H1 (cell line): ENCODE results near the gene ZNF260. TPM values are rescaled to one million over a fixed set of nuclear protein-coding genes. Genes with fewer than 3 reads are reported as not detected.

Source experiments
- CTCF ChIA-PET: fragments of 300-600 bp; sonication (Branson Sonifier 250); formaldehyde crosslinking; loops from one replicate; lab custom pipeline; 2021; ENCODE audit not compliant: partially characterized antibody; lab: Charles Lee
- POLR2A ChIA-PET: fragments of 300-600 bp; sonication (Branson Sonifier 250); formaldehyde crosslinking; loops from one replicate; lab custom pipeline; 2021; ENCODE audit warnings: inconsistent platforms; ENCODE audit not compliant: partially characterized antibody; lab: Charles Lee
- DNase-seq, 2 experiments: peaks; one replicate each; pipeline versions ENCODE4 v3.0.0 to v3.0.0-alpha.2; 2010 to 2022; ENCODE audit warnings: low spot score in 2 of 2, low read depth in 1 of 2, mixed read lengths in 1 of 2
- FAIRE-seq: peaks from 2 replicates; lab custom pipeline; 2011; peaks lifted over from hg19 to GRCh38; lab: Jason Lieb, UNC
- H2AFZ ChIP-seq: 2 replicates; pipeline ENCODE4 v1.8.1; 2012; ENCODE audit warnings: low read length, inconsistent platforms
- H2AK5ac ChIP-seq: 2 replicates; pipeline ENCODE4 v1.6.1; 2013; ENCODE audit warnings: low read depth, low read length
- H2BK120ac ChIP-seq: replicated peaks from 2 replicates; pipeline ENCODE3; 2013; ENCODE audit warnings: low read depth, low read length, inconsistent platforms
- H2BK12ac ChIP-seq: 2 replicates; pipeline ENCODE4 v1.6.1; 2013; ENCODE audit warnings: low read depth, low read length
- H2BK15ac ChIP-seq: 2 replicates; pipeline ENCODE4 v1.6.1; 2013; ENCODE audit warnings: low read length
- H2BK20ac ChIP-seq: 2 replicates; pipeline ENCODE4 v1.6.1; 2013; ENCODE audit warnings: low read length
- H2BK5ac ChIP-seq: 2 replicates; pipeline ENCODE4 v1.6.1; 2013; ENCODE audit warnings: low read depth, low read length
- H3K14ac ChIP-seq: 2 replicates; pipeline ENCODE4 v1.6.1; 2013; ENCODE audit warnings: inconsistent platforms; ENCODE audit not compliant: insufficient read length
- H3K18ac ChIP-seq: 2 replicates; pipeline ENCODE4 v1.6.1; 2013; ENCODE audit warnings: low read length; ENCODE audit errors: extremely low read depth
- H3K23ac ChIP-seq: 2 replicates; pipeline ENCODE4 v1.6.1; 2013; ENCODE audit warnings: inconsistent platforms; ENCODE audit not compliant: insufficient read length
- H3K23me2 ChIP-seq: 2 replicates; pipeline ENCODE4 v1.6.1; 2013; ENCODE audit warnings: low read depth, low read length
- H3K27ac ChIP-seq: 2 replicates; pipeline ENCODE4 v1.6.1; 2011; ENCODE audit warnings: low read depth, low read length, inconsistent platforms
- H3K27me3 ChIP-seq, 4 experiments: replicated peaks in 1 of 4; 1 replicate in 1 of 4; 2 replicates in 3 of 4; pipeline versions ENCODE4 v1.6.1 to v1.8.1; 2011 to 2013; ENCODE audit warnings: low read length in 3 of 4, mild to moderate bottlenecking in 3 of 4, inconsistent platforms in 2 of 4, mixed read lengths in 2 of 4, moderate library complexity in 1 of 4; ENCODE audit not compliant: control insufficient read depth in 3 of 4, insufficient read depth in 3 of 4; ENCODE audit errors: extremely low read depth in 1 of 4
- H3K36me3 ChIP-seq, 4 experiments: 2 replicates each; pipeline versions ENCODE4 v1.6.1 to v1.8.1; 2011 to 2013; ENCODE audit warnings: mild to moderate bottlenecking in 4 of 4, low read length in 3 of 4, moderate library complexity in 2 of 4, control low read depth in 1 of 4, inconsistent platforms in 1 of 4; ENCODE audit not compliant: insufficient read depth in 4 of 4, control insufficient read depth in 2 of 4
- H3K4ac ChIP-seq: replicated peaks from 2 replicates; pipeline ENCODE3; 2013; ENCODE audit warnings: low read length, low read depth, mixed read lengths, inconsistent platforms; ENCODE audit not compliant: insufficient read length
- H3K4me1 ChIP-seq, 4 experiments: replicated peaks in 1 of 4; 1 replicate in 1 of 4; 2 replicates in 3 of 4; pipeline versions ENCODE4 v1.6.1 to v1.8.1; 2011 to 2013; ENCODE audit warnings: low read length in 3 of 4, inconsistent platforms in 2 of 4, mixed read lengths in 1 of 4; ENCODE audit not compliant: insufficient read depth in 4 of 4, control insufficient read depth in 3 of 4
- H3K4me2 ChIP-seq, 2 experiments: 2 replicates each; pipeline versions ENCODE4 v1.6.1 to v1.8.1; 2011 to 2013; ENCODE audit warnings: low read depth in 2 of 2, low read length in 2 of 2, control low read depth in 1 of 2, inconsistent platforms in 1 of 2, mild to moderate bottlenecking in 1 of 2; ENCODE audit not compliant: insufficient read depth in 1 of 2
- H3K4me3 ChIP-seq, 4 experiments: fragments of 200-600, 300-600 bp in 1 of 4; sonication (generic), shearing (Covaris generic), sonication (Bioruptor Twin) in 1 of 4; 2 replicates each; pipeline versions ENCODE4 v1.5.1 to v1.8.1; 2011 to 2016; ENCODE audit warnings: low read length in 4 of 4, low read depth in 3 of 4, control low read depth in 2 of 4, inconsistent platforms in 2 of 4, mild to moderate bottlenecking in 2 of 4, mixed read lengths in 1 of 4, moderate library complexity in 1 of 4; ENCODE audit not compliant: insufficient read depth in 2 of 4; ENCODE audit errors: extremely low read depth in 1 of 4
- H3K56ac ChIP-seq: replicated peaks from 2 replicates; pipeline ENCODE3; 2013; ENCODE audit warnings: low read depth, mild to moderate bottlenecking, mixed read lengths, low read length, inconsistent platforms; ENCODE audit not compliant: insufficient read length
- H3K79me1 ChIP-seq: 2 replicates; pipeline ENCODE4 v1.6.1; 2013; ENCODE audit warnings: low read depth, low read length, control low read depth
- H3K79me2 ChIP-seq, 2 experiments: 2 replicates each; pipeline versions ENCODE4 v1.6.1 to v1.8.1; 2012 to 2013; ENCODE audit warnings: low read length in 2 of 2, mild to moderate bottlenecking in 2 of 2, inconsistent platforms in 1 of 2; ENCODE audit not compliant: insufficient read depth in 2 of 2, control insufficient read depth in 1 of 2
- H3K9ac ChIP-seq, 4 experiments: replicated peaks in 1 of 4; 1 replicate in 1 of 4; 2 replicates in 3 of 4; pipeline versions ENCODE4 v1.6.1 to v1.8.1; 2011 to 2013; ENCODE audit warnings: low read depth in 3 of 4, low read length in 3 of 4, control low read depth in 2 of 4, mild to moderate bottlenecking in 2 of 4, moderate library complexity in 2 of 4, inconsistent platforms in 1 of 4; ENCODE audit errors: extremely low read depth in 1 of 4
- H3K9me3 ChIP-seq, 2 experiments: 2 replicates each; pipeline versions ENCODE4 v1.6.1 to v1.8.1; 2012 to 2013; ENCODE audit warnings: mild to moderate bottlenecking in 2 of 2, moderate library complexity in 2 of 2, control low read depth in 1 of 2, inconsistent platforms in 1 of 2, low read depth in 1 of 2, low read length in 1 of 2, mixed read lengths in 1 of 2; ENCODE audit not compliant: insufficient read depth in 2 of 2
- H4K20me1 ChIP-seq, 2 experiments: replicated peaks in 1 of 2; 2 replicates each; pipeline versions ENCODE3 to v1.8.1; 2011 to 2013; ENCODE audit warnings: inconsistent platforms in 2 of 2, low read length in 2 of 2, mild to moderate bottlenecking in 1 of 2; ENCODE audit not compliant: insufficient read depth in 2 of 2, control insufficient read depth in 1 of 2
- H4K5ac ChIP-seq: 2 replicates; pipeline ENCODE4 v1.6.1; 2013; ENCODE audit warnings: low read length, low read depth, mixed read lengths, inconsistent platforms; ENCODE audit not compliant: insufficient read length
- H4K8ac ChIP-seq: 2 replicates; pipeline ENCODE4 v1.8.0; 2013; ENCODE audit warnings: mild to moderate bottlenecking, moderate library complexity, low read length, inconsistent platforms; ENCODE audit not compliant: insufficient read depth; ENCODE audit errors: extremely low read depth
- H4K91ac ChIP-seq: replicated peaks from 2 replicates; pipeline ENCODE3; 2013; ENCODE audit warnings: low read length, mixed read lengths, inconsistent platforms; ENCODE audit not compliant: insufficient read length
- EZH2 ChIP-seq: fragments of 200-600 bp; sonication (generic); IDR thresholded peaks from 2 replicates; pipeline ENCODE4 v1.7.1; 2012; ENCODE audit warnings: low read depth, mild to moderate bottlenecking, moderate library complexity, low read length, inconsistent platforms; ENCODE audit not compliant: severe bottlenecking
- GABPA ChIP-seq: IDR thresholded peaks from 2 replicates; pipeline ENCODE4 v1.6.1; 2011; ENCODE audit warnings: mild to moderate bottlenecking, low read length, moderate library complexity, borderline replicate concordance; ENCODE audit not compliant: insufficient read depth
- KDM4A ChIP-seq: IDR thresholded peaks from one replicate; pipeline ENCODE4 v1.7.1; 2012; ENCODE audit warnings: low read depth, mild to moderate bottlenecking, moderate library complexity, low read length, inconsistent platforms; ENCODE audit not compliant: severe bottlenecking
- NRF1 ChIP-seq: IDR thresholded peaks from 2 replicates; pipeline ENCODE4 v1.6.1; 2011; ENCODE audit warnings: mild to moderate bottlenecking, low read depth, low read length, improper control_type of control experiment
- RFX5 ChIP-seq: IDR thresholded peaks from 2 replicates; pipeline ENCODE4 v1.6.1; 2011; ENCODE audit warnings: low read depth, low read length, improper control_type of control experiment, borderline replicate concordance
- RNF2 ChIP-seq: fragments of 200-900, 300-1000 bp; sonication (generic); IDR thresholded peaks from 2 replicates; pipeline ENCODE4 v1.7.1; 2016; ENCODE audit warnings: borderline replicate concordance, low read depth, mild to moderate bottlenecking, antibody characterized with exemption, low read length; ENCODE audit not compliant: poor library complexity, severe bottlenecking; ENCODE audit errors: missing control alignments
- SIX5 ChIP-seq: IDR thresholded peaks from 2 replicates; pipeline ENCODE4 v1.6.1; 2011; ENCODE audit warnings: mild to moderate bottlenecking, low read depth, low read length
- SUZ12 ChIP-seq: fragments of 200-600 bp; sonication (generic); IDR thresholded peaks from 2 replicates; pipeline ENCODE4 v1.6.1; 2012; ENCODE audit warnings: mild to moderate bottlenecking, inconsistent platforms, low read length, moderate library complexity, mixed read lengths
- TAF1 ChIP-seq: IDR thresholded peaks from 2 replicates; pipeline ENCODE4 v1.6.1; 2011; ENCODE audit warnings: mild to moderate bottlenecking, low read depth, low read length
- WGBS, 2 experiments: shearing (Covaris generic) in 1 of 2; methylation state at CpG; one replicate each; pipeline versions ENCODE4 v1.1.6 to v1.1.7; 2013 to 2015; ENCODE audit warnings: low lambda C conversion rate in 2 of 2, mixed read lengths in 2 of 2, inconsistent platforms in 1 of 2, low coverage in 1 of 2, missing lambda C conversion rate in 1 of 2; ENCODE audit not compliant: insufficient replicate concordance in 2 of 2, insufficient coverage in 1 of 2, insufficient read length in 1 of 2; ENCODE audit errors: extremely low coverage in 1 of 2, missing lambda C conversion rate in 1 of 2; 5-methylcytosine and 5-hydroxymethylcytosine counted together
- polyA plus RNA-seq, 7 experiments: library from polyadenylated mRNA; depleted of rRNA in 3 of 7; stranded (reverse) in 5 of 7; unstranded in 2 of 7; fragments of >200 nt in 5 of 7; fragments of 200-250 nt in 2 of 7; gene quantifications; 1 replicate in 5 of 7; 2 replicates in 1 of 7; 4 replicates in 1 of 7; pipeline versions ENCODE4 v1.2.1 to v1.2.3, GENCODE V29; 2011 to 2013; ENCODE audit warnings: missing spikeins in 2 of 7, mixed read lengths in 2 of 7
- total RNA-seq: library from RNA; stranded (reverse); fragmentation: NEBNext Ultra II Directional; extraction: Animal tissue kit (Norgen Biotek cat#: 25700); gene quantifications from 2 replicates; pipeline ENCODE4 v1.2.1, GENCODE V29; 2021

Gene ZNF260
- total and polyA plus RNA-seq, 2 of the 8 experiments (the other 6 are each of a cell fraction or from before 2014, with no cell fraction given): 5.5 to 30.7 TPM

DNA sequence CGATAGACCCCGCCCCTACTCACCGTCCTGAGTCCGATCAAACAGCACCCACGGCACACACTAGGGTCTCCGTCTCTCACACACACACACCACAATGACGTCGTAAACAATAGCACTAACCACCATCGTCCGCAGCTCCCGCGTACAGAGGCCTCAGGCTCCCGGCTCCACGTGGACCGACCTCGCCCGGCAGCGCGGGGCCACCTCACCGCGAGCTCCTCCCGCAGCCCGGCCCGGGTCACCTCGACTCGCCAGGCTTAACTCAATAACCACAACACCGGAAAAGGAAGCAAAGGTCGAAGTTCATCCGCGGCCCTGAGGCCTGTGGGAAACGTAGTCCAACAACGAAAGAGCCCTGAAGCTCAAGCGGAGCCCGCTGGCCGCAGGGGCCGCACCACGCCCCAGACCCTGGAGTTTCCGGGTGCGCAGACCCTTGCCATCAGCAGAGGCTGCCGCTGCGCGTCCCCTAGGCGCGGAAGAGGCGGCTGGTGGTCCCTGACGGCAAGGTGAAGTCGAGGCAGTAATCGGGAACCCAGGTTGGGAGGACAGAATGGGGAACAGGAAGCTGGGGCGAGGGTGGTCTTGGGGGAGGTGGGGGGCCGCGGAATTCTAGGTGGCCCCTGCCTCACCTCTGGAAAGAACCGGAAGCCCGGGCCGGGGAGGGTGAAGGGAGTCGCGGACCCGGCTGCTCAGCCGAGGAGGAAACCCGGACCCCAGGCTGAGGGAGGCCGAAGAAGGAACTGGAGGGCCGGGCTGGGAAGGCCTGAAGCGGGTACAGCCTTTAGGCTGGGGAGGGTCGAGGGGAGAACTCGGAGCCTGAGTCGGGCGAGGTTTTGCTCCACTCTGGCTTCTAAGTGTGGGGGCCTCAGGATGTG is 45.2 kb upstream of the ZNF260 start, which contains the start of gene ZNF529:
Gene ZNF529 (minus strand): TSS at position 273 of the 875 bp plus-strand sequence. CDS start 946 bp downstream, outside the sequence.
- Histone ChIP-seq H3K4ac (peak within 1 kb of the TSS; percentile 66), H3K9me3 (no peaks in the 10 kb centered on the region), H3K27ac (peak within 1 kb of the TSS; percentile 91), H3K27me3 (no peaks in the 10 kb centered on the region), H2BK20ac (0 out of 2 replicates have a peak within 1 kb of the TSS, but pooled peaks have one; percentile 13), H2AFZ (peak within 1 kb of the TSS; percentile 98), H2BK5ac (peak within 1 kb of the TSS; percentile 97), H3K4me1 (peaks cover 0 to 4% (median 0%) of the 10 kb centered on the region in 4 experiments; a peak in 2 of 7 replicates), H3K36me3 (peaks cover 0 to 18% (median 4%) of the 10 kb centered on the region in 4 experiments; a peak in 5 of 8 replicates), H2BK120ac (peak within 1 kb of the TSS; percentile 16), H3K23ac (no peak within 1 kb of the TSS), H3K4me2 (peak within 1 kb of the TSS; percentile 85 to 95), H3K79me1 (peaks cover 3% of the 10 kb centered on the region), H4K8ac (peak within 1 kb of the TSS; percentile 95; the same call in 1 of the 2 replicates), H2BK12ac (peak within 1 kb of the TSS; percentile 88; the same call in 1 of the 2 replicates), H4K20me1 (peaks cover 0 to 4% of the 10 kb centered on the region in 2 experiments), H2BK15ac (peak within 1 kb of the TSS; percentile 99; the same call in 1 of the 2 replicates), H3K14ac (no peak within 1 kb of the TSS), H3K23me2 (peaks cover 8% of the 10 kb centered on the region), H3K79me2 (peaks cover 0 to 58% of the 10 kb centered on the region in 2 experiments; a peak in 2 of 4 replicates), H3K56ac (peak within 1 kb of the TSS; percentile 47), H3K4me3 (peak within 1 kb of the TSS; percentile 93 to 100 (median 96)), H3K18ac (peak within 1 kb of the TSS; percentile 72; the same call in 1 of the 2 replicates), H4K5ac (peak within 1 kb of the TSS; percentile 98), H2AK5ac (no peak within 1 kb of the TSS; the same call in 1 of the 2 replicates), H3K9ac (peak within 1 kb of the TSS; percentile 83 to 96 (median 96)), H4K91ac (peak within 1 kb of the TSS; percentile 100)
- peak; percentile 36 for FAIRE-seq
- WGBS, 2 experiments: 3% methylated on average over 50 of the region's 66 CpGs; no CpG with 5 or more reads in 1 of the 2 experiments
- peak; percentile 86 to 88 for DNase-seq
- ChIA-PET POLR2A (interaction anchor here (0.7 to 3.4 kb wide), 18 partner anchors 8 to 462 kb away, joined by 3 to 31 read pairs (median 4); partner anchors contain the start of genes OVOL3, ZNF146, ZNF260 and ZNF345), CTCF (no interaction called here)
- TF ChIP-seq KDM4A (peak; percentile 73), GABPA (peak; percentile 87; the same call in 1 of the 2 replicates), SUZ12 (no peak), SIX5 (peak; percentile 90), RFX5 (no peak), NRF1 (no peak), EZH2 (no peak), TAF1 (peak; percentile 81), RNF2 (no peak)
